Pancreas (tissue), 10 donors: ENCODE data around the gene SKP1. TPM values are rescaled to one million over a fixed set of nuclear protein-coding genes. Genes with fewer than 3 reads are reported as not detected.
"Not testable (repeated sequence)": the region's sequence is repeated elsewhere in the genome, so short reads cannot be mapped to it uniquely, and the experiment has no call there.

Experiments
- ATAC-seq, 4 donors: fragments of 200-7000 bp; cut with Tn5 transposase; one replicate each; pipeline versions ENCODE4 v1.8.0 to v1.9.1; 2020; ENCODE audit warnings: mild to moderate bottlenecking in 4 of 4, moderate library complexity in 4 of 4
- DNase-seq, 6 donors: peaks; one replicate each; pipeline ENCODE4 v3.0.0-alpha.2; 2020
- FAIRE-seq: peaks from 2 replicates; lab custom pipeline; 2012; peaks lifted over from hg19 to GRCh38; lab: Jason Lieb, UNC
- H3K27ac ChIP-seq, 4 donors: fragments of 200-600 bp; sonication (generic); 1 replicate in 3 of 4; 2 replicates in 1 of 4; pipeline versions ENCODE4 v1.5.0 to v1.8.0; 2020
- H3K27me3 ChIP-seq, 4 donors: fragments of 200-600 bp; one replicate each; pipeline ENCODE4 v1.8.0; 2021
- H3K36me3 ChIP-seq, 3 donors: fragments of 200-600 bp; sonication (generic) in 1 of 3; one replicate each; pipeline versions ENCODE4 v1.5.0 to v1.8.0; 2020 to 2021
- H3K4me1 ChIP-seq, 3 donors: fragments of 200-600 bp; one replicate each; pipeline ENCODE4 v1.8.0; 2021
- H3K4me3 ChIP-seq, 4 donors: fragments of 200-600 bp; sonication (generic) in 2 of 4; one replicate each; pipeline versions ENCODE4 v1.5.0 to v1.8.0; 2020 to 2021
- H3K9me3 ChIP-seq, 4 donors: fragments of 200-600 bp; one replicate each; pipeline ENCODE4 v1.8.0; 2021
- whole genome bisulfite sequencing, 2 donors: extraction: QIAGEN DNeasy Blood & Tissue Kit; methylation state at CpG; one replicate each; pipeline ENCODE4 v1.1.7; 2013; 5-methylcytosine and 5-hydroxymethylcytosine counted together
- intact Hi-C, 3 donors: fragments of 100-400 bp; cut with DNase I; formaldehyde crosslinking; loops; one replicate each; pipeline versions ENCODE4 v1.11.1 to v1.14.2; 2022
- polyA plus RNA-seq, 2 donors: library from polyadenylated mRNA; stranded (reverse); fragments of 200-250 nt; gene quantifications; one replicate each; pipeline ENCODE4 v1.2.3, GENCODE V29; 2013
- total RNA-seq, 6 donors: library from RNA; stranded (reverse); fragmentation: NEBNext Ultra II Directional in 4 of 6; extraction: Animal tissue kit (Norgen Biotek cat#: 25700) in 4 of 6; gene quantifications; one replicate each; pipeline versions ENCODE4 v1.2.1 to v1.2.4, GENCODE V29; 2021 to 2023
- TF ChIP-seq, protein P1 (sequence below), 4 donors: fragments of 200-600 bp; sonication (generic) in 3 of 4; IDR thresholded peaks; one replicate each; pipeline versions ENCODE4 v1.5.0 to v1.8.0; 2021; ENCODE audit warnings: antibody characterized with exemption in 4 of 4
- donor health status: healthy with polysubstance abuse.
- donor health status: DM: no; HTN: no; CAD: no; lungs with moderate emphysema.
- donor health status: DM: no; HTN: no; CAD: no.
- donor health status: control.
- donor health status: control.
- donor health status: Bipolar disorder and iron deficiency.
- donor health status: DM: yes; HTN: yes; CAD: no.
- donor health status: DM: no; HTN: no; CAD: no.
- donor health status: DM: no; HTN: no; CAD: no.
- donor health status: DM: yes; HTN: yes; CAD: no.

The SKP1 gene
- total and polyA plus RNA-seq, 8 donors = 67.5 to 252 (median 97.6) TPM

DNA sequence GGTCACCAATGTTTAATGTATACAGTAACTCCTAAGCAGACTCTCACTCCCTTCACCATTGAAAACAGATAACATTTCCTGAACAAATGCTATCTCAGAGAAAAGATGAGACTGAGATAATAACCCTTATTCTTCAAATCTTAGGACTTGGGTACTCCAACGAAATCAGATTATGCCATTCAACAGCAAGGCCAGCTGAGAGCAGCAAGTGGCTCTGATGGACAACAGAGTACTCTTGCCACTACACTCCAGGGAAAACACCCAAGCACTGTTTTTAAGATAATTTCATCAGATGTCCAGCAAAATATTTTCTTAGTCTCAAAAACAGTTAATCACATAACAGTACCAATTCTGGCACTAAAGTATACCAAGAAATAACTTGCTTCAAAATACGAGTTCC lies 39.0 kb upstream of the SKP1 start:
- H3K9me3 ChIP-seq = no peaks in the 10 kb centered on the region
- H3K36me3 ChIP-seq = no peaks in the 10 kb centered on the region
- H3K4me1 ChIP-seq = peaks cover 2 to 13% (median 8%) of the 10 kb centered on the region in 3 donors
- H3K27me3 ChIP-seq = no peaks in the 10 kb centered on the region
- 63 to 74% methylated on average over 2 of the region's 2 CpGs for WGBS, 2 donors
- no peak overlapping the region for H3K4me3 ChIP-seq
- intact Hi-C loops = no loop called here
- DNase-seq (no peak), ATAC-seq (no peak), FAIRE-seq (no peak)
- TF ChIP-seq, protein P1, sequence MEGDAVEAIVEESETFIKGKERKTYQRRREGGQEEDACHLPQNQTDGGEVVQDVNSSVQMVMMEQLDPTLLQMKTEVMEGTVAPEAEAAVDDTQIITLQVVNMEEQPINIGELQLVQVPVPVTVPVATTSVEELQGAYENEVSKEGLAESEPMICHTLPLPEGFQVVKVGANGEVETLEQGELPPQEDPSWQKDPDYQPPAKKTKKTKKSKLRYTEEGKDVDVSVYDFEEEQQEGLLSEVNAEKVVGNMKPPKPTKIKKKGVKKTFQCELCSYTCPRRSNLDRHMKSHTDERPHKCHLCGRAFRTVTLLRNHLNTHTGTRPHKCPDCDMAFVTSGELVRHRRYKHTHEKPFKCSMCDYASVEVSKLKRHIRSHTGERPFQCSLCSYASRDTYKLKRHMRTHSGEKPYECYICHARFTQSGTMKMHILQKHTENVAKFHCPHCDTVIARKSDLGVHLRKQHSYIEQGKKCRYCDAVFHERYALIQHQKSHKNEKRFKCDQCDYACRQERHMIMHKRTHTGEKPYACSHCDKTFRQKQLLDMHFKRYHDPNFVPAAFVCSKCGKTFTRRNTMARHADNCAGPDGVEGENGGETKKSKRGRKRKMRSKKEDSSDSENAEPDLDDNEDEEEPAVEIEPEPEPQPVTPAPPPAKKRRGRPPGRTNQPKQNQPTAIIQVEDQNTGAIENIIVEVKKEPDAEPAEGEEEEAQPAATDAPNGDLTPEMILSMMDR (IDR thresholded peaks at IDR 0.05) = no peak
- no peak overlapping the region for H3K27ac ChIP-seq

DNA sequence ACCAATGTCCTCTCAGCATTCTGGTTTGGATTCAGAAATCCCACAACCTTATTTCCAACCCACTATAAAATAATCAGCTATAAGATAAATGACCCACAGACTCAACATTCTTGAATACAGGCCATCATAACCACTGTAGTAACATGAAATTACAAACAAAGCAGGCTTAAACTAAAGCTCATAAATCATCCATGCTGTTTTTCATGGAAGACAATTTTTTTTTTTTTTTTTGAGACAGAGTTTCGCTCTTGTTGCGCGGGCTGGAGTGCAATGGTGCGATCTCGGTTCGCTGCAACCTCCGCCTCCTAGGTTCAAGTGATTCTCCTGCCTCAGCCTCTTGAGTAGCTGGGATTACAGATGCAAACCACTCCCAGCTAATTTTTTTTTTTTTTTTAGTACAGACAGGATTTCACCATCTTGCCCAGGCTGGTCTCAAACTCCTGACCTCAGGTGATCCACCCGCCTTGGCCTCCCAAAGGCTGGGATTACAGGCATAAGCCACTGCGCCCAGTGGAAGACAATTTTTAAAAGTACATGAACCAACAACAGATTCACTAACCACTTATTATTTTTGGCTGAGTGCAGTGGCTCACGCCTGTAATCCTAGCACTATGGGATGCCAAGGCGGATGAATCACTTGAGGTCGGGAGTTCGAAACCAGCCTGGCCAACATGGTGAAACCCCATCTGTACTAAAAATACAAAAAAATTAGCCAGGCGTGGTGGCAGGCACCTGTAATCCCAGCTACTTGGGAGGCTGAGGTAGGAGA lies 34.7 kb upstream of the SKP1 start:
- H3K27ac ChIP-seq, FAIRE-seq, H3K9me3 ChIP-seq, H3K27me3 ChIP-seq, H3K4me3 ChIP-seq, DNase-seq, intact Hi-C loops, H3K36me3 ChIP-seq: not testable (repeated sequence)
- ATAC-seq = peak in 2 of 4 donors; percentile 20 to 33
- 86 to 92% methylated on average over 14 of the region's 14 CpGs for WGBS, 2 donors
- peaks cover 7 to 34% (median 22%) of the 10 kb centered on the region in 3 donors for H3K4me1 ChIP-seq

DNA sequence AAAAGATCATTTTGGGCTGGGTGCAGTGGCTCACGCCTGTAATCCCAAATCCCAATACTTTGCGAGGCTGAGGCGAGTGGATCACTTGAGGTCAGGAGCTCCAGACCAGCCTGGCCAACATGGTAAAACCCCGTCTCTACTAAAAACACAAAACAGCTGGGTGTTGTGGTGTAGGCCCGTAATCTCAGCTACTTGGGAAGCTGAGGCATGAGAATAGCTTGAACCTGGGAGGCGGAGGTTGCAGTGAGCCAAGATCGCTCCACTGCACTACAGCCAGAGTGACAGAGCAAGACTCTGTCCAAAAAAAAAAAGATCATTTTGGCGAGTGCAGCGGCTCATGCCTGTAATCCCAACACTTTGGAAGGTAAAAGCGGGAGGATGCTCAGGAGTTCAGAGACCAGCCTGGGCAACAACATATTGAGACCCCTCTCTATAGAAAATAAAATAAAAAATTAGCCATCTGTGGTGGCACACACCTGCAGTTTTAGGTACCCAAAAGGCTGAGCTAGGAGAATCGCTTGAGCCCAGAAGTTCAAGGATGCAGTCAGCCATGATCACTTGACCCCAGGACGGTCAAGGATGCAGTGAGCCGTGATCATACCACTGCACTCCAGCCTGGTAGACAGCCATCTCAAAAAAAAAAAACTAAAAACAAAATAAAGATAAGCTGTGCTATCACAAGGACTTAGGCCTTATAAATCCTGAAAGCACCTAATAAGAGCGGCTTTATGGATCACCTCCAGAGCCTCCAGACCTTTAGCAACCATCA lies 32.9 kb upstream of the SKP1 start:
- FAIRE-seq = no peak
- no peak for ATAC-seq
- peaks cover 0 to 9% (median 0%) of the 10 kb centered on the region in 3 donors for H3K36me3 ChIP-seq
- TF ChIP-seq, protein P1 (IDR thresholded peaks at IDR 0.05) = no peak
- peaks cover 7 to 36% (median 27%) of the 10 kb centered on the region in 3 donors for H3K4me1 ChIP-seq
- H3K9me3 ChIP-seq = no peaks in the 10 kb centered on the region
- no peak for DNase-seq
- 70 to 72% methylated on average over 14 of the region's 14 CpGs for WGBS, 2 donors
- H3K27me3 ChIP-seq = no peaks in the 10 kb centered on the region
- H3K27ac ChIP-seq = no peak overlapping the region
- intact Hi-C loops = no loop called here
- H3K4me3 ChIP-seq = no peak overlapping the region

DNA sequence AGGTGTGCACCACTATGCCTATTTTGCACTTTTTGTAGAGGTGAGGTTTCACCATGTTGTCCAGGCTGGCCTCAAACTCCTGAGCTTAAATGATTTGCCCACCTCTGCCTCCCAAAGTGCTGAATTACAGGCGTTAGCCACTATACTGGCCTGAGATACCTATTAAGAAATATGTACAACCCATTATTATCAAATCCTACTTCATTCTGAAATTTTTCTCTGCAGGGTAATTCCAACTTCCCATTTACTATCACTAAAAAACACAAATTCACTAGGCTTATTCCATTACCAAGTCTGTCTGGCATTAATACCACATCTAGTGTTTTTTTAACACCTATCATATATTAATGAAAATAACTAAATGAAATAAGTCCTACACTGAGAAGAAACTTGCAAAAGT lies 30.9 kb upstream of the SKP1 start:
- no peaks in the 10 kb centered on the region for H3K9me3 ChIP-seq
- no peak for DNase-seq
- intact Hi-C loops = no loop called here
- ATAC-seq = no peak
- 76 to 83% methylated on average over 1 of the region's 1 CpG for WGBS, 2 donors
- H3K36me3 ChIP-seq = peaks cover 0 to 9% (median 0%) of the 10 kb centered on the region in 3 donors
- peaks cover 7 to 36% (median 27%) of the 10 kb centered on the region in 3 donors for H3K4me1 ChIP-seq
- H3K4me3 ChIP-seq = no peak overlapping the region
- FAIRE-seq = no peak
- TF ChIP-seq, protein P1 (IDR thresholded peaks at IDR 0.05) = no peak
- no peak overlapping the region for H3K27ac ChIP-seq
- no peaks in the 10 kb centered on the region for H3K27me3 ChIP-seq

DNA sequence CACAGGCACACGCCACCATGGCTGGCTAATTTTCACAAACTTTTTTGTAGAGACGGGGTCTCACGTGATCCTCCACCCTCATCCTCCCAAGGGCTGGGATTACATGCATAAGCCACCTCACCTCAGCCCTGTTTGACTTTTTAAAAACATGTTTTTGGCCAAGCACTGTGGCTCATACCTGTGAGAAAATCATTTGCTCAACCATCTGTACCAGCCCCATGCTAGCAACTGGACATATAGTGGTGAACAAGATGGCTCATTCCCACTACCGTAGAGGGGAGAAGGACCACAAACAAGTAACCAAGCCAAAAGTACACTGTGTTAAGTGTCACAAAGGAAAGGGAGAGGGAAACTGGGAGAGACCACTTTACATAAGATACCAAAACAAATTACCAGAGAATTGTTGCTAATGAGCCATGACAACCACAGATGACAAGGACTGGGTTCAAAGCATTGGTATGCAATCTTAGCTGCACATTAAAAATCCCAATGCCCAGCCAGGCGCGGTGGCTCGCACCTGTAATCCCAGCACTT lies 29.9 kb upstream of the SKP1 start:
- no peak overlapping the region for H3K4me3 ChIP-seq
- peaks cover 0 to 14% (median 0%) of the 10 kb centered on the region in 3 donors for H3K36me3 ChIP-seq
- H3K27ac ChIP-seq = peak overlapping the region in 2 of 4 donors; percentile 2 to 10
- peak in 2 of 6 donors; percentile 39 to 42 for DNase-seq
- no peak for FAIRE-seq
- intact Hi-C loops = no loop called here
- H3K9me3 ChIP-seq = no peaks in the 10 kb centered on the region
- 49 to 56% methylated on average over 7 of the region's 7 CpGs for WGBS, 2 donors
- H3K4me1 ChIP-seq = peaks cover 7 to 36% (median 27%) of the 10 kb centered on the region in 3 donors
- TF ChIP-seq, protein P1 (IDR thresholded peaks at IDR 0.05) = no peak
- ATAC-seq = peak; percentile 69 to 84 (median 78)
- no peaks in the 10 kb centered on the region for H3K27me3 ChIP-seq
